K562 (cell line): Measurements from ENCODE around the gene FBLN2. TPM values are rescaled to one million over a fixed set of nuclear protein-coding genes. Genes with fewer than 3 reads are reported as not detected.

Experiments
- C11orf30 ChIP-seq: fragments of 450-650 bp; IDR thresholded peaks from 2 replicates; pipeline ENCODE4 v1.6.1; 2016; ENCODE audit warnings: low read depth, mild to moderate bottlenecking
- ESRRA ChIP-seq: fragments of 450-650 bp; IDR thresholded peaks from 2 replicates; pipeline ENCODE4 v1.6.1; 2014; ENCODE audit warnings: low read depth, mild to moderate bottlenecking, moderate library complexity, borderline replicate concordance
- NCOA6 ChIP-seq: fragments of 450-650 bp; IDR thresholded peaks from 2 replicates; pipeline ENCODE4 v1.6.1; 2017; ENCODE audit warnings: mild to moderate bottlenecking
- NFE2L1 ChIP-seq: fragments of 450-650 bp; IDR thresholded peaks from 2 replicates; pipeline ENCODE4 v1.6.1; 2016; ENCODE audit warnings: missing genetic modification characterization, low read depth, mild to moderate bottlenecking, missing compliant biosample characterization, moderate library complexity, borderline replicate concordance
- NFYB ChIP-seq: IDR thresholded peaks from 2 replicates; pipeline ENCODE4 v1.6.1; 2011; ENCODE audit warnings: mild to moderate bottlenecking, moderate library complexity; ENCODE audit not compliant: insufficient read length; ENCODE audit errors: extremely low read depth
- STAT5A ChIP-seq: IDR thresholded peaks from 2 replicates; pipeline ENCODE4 v1.6.1; 2012; ENCODE audit warnings: low read length, inconsistent platforms, borderline replicate concordance
- ZNF124 ChIP-seq: sonication (generic); formaldehyde crosslinking; IDR thresholded peaks from 2 replicates; pipeline ENCODE4 v1.8.1; 2022; ENCODE audit warnings: missing genetic modification reagents
- ZNF23 ChIP-seq: fragments of 250-450 bp; sonication (Bioruptor Pico); IDR thresholded peaks from 2 replicates; pipeline ENCODE4 v1.4.0; 2020; ENCODE audit warnings: mild to moderate bottlenecking
- ZNF431 ChIP-seq: sonication (generic); formaldehyde crosslinking; IDR thresholded peaks from 2 replicates; pipeline ENCODE4 v1.8.0; 2022; ENCODE audit warnings: mild to moderate bottlenecking, missing genetic modification reagents
- ZNF551 ChIP-seq: fragments of 250-450 bp; sonication (Bioruptor Pico); IDR thresholded peaks from 2 replicates; pipeline ENCODE4 v1.5.0; 2021; ENCODE audit warnings: mild to moderate bottlenecking, moderate library complexity
- polyA plus RNA-seq, 8 experiments: library from polyadenylated mRNA; depleted of rRNA in 4 of 8; stranded (reverse) in 5 of 8; unstranded in 3 of 8; fragments of >200 nt; fragmentation: Nextera tagmentation in 2 of 8; fragmentation: Illumina TruSeq in 1 of 8; extraction: Ambion mirVana in 2 of 8; extraction: Trizol in 1 of 8; gene quantifications; 2 replicates each; pipeline versions ENCODE4 v1.2.1 to v1.2.3, GENCODE V29; 2011 to 2014; ENCODE audit warnings: inconsistent platforms in 1 of 8, missing spikeins in 1 of 8
- total RNA-seq, 7 experiments: library from RNA; depleted of rRNA in 6 of 7; stranded (reverse); fragments of >200 nt in 6 of 7; fragmentation: Illumina TruSeq in 2 of 7; extraction: Trizol in 2 of 7; gene quantifications; 2 replicates each; pipeline versions ENCODE4 v1.2.1 to v1.2.3, GENCODE V29; 2011 to 2021; ENCODE audit warnings: low replicate concordance in 1 of 7
- TF ChIP-seq, protein P1 (sequence below): fragments of 250-450 bp; sonication (Bioruptor Pico); IDR thresholded peaks from 2 replicates; pipeline ENCODE4 v1.4.0; 2020; ENCODE audit warnings: mild to moderate bottlenecking, moderate library complexity
- TF ChIP-seq, protein P2 (sequence below): IDR thresholded peaks from 2 replicates; pipeline ENCODE4 v1.6.1; 2016; ENCODE audit warnings: missing genetic modification characterization, missing compliant biosample characterization
- TF ChIP-seq, protein P3 (sequence below): fragments of 450-650 bp; formaldehyde crosslinking; IDR thresholded peaks from 2 replicates; pipeline ENCODE4 v1.4.0; 2020; ENCODE audit warnings: mild to moderate bottlenecking, mixed read lengths
- TF ChIP-seq, protein P4 (sequence below): sonication (generic); formaldehyde crosslinking; IDR thresholded peaks from 2 replicates; pipeline ENCODE4 v1.8.0; 2023; ENCODE audit warnings: missing genetic modification reagents, mild to moderate bottlenecking, borderline replicate concordance

Gene FBLN2
- total and polyA plus RNA-seq, 9 of the 15 experiments (the other 6 are each of a cell fraction or from before 2014, with no cell fraction given) = 0.03 to 0.10 (median 0.04) TPM; not detected in 6

DNA sequence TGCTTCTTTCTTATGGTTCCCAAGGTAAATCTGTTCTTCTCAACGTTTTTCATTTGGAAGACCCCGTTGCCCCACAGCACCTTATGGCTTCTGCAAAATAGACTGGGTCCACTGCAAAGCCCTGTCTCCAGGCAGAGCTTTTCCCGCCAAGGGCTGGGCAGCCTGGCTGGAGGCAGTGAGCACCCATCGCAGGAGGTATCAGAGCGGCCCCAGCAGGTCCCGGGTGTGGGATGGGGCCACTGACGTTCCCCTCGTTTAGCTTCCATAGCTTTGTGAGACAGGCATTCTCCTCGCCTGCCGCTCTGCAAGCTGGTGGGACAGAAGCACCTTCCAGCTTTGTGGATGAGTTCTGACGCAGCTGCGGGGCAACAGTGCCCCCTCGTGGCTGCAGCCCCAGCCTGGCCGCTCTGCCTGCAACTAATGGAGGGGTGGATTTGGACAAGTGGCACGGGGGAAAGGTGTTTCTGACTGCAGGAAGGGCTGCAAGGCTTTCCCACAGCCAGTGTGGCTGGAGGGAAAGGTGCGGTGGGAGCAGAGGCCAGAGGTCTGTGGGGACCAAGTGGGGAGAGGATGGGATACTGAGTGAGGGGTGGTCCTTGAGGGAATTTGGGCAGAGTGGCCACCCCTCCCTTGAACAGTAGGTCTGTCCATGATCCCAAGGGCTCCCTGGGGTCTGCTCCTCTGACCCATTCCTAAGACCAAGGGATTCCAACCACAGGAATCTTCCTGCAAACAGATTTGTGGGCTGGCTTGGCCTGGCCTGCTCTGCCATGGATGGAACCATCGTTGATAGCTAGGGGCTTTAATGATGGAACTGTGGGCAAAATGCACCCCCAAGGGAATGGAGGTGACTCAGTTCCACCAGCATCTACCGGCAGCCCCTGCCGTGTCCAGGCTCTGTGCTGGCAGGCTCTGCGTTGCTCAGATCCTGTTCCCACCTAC is 99.4 kb downstream of the FBLN2 start (continued):
- TF ChIP-seq, protein P1, sequence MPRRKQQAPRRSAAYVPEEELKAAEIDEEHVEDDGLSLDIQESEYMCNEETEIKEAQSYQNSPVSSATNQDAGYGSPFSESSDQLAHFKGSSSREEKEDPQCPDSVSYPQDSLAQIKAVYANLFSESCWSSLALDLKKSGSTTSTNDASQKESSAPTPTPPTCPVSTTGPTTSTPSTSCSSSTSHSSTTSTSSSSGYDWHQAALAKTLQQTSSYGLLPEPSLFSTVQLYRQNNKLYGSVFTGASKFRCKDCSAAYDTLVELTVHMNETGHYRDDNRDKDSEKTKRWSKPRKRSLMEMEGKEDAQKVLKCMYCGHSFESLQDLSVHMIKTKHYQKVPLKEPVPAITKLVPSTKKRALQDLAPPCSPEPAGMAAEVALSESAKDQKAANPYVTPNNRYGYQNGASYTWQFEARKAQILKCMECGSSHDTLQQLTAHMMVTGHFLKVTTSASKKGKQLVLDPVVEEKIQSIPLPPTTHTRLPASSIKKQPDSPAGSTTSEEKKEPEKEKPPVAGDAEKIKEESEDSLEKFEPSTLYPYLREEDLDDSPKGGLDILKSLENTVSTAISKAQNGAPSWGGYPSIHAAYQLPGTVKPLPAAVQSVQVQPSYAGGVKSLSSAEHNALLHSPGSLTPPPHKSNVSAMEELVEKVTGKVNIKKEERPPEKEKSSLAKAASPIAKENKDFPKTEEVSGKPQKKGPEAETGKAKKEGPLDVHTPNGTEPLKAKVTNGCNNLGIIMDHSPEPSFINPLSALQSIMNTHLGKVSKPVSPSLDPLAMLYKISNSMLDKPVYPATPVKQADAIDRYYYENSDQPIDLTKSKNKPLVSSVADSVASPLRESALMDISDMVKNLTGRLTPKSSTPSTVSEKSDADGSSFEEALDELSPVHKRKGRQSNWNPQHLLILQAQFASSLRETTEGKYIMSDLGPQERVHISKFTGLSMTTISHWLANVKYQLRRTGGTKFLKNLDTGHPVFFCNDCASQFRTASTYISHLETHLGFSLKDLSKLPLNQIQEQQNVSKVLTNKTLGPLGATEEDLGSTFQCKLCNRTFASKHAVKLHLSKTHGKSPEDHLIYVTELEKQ (CRISPR knock-in tag) = no peak
- TF ChIP-seq C11orf30 = no peak
- TF ChIP-seq ZNF124 (CRISPR knock-in tag) = no peak
- TF ChIP-seq NFE2L1 (tag) = no peak
- peak; percentile 33; the same call in 1 of the 2 replicates for TF ChIP-seq ESRRA
- no peak for TF ChIP-seq ZNF551 (CRISPR knock-in tag)
- TF ChIP-seq NCOA6 = no peak
- TF ChIP-seq ZNF23 (CRISPR knock-in tag) = no peak
- no peak for TF ChIP-seq NFYB
- TF ChIP-seq, protein P2, sequence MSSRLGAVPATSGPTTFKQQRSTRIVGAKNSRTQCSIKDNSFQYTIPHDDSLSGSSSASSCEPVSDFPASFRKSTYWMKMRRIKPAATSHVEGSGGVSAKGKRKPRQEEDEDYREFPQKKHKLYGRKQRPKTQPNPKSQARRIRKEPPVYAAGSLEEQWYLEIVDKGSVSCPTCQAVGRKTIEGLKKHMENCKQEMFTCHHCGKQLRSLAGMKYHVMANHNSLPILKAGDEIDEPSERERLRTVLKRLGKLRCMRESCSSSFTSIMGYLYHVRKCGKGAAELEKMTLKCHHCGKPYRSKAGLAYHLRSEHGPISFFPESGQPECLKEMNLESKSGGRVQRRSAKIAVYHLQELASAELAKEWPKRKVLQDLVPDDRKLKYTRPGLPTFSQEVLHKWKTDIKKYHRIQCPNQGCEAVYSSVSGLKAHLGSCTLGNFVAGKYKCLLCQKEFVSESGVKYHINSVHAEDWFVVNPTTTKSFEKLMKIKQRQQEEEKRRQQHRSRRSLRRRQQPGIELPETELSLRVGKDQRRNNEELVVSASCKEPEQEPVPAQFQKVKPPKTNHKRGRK = no peak
- TF ChIP-seq ZNF431 (CRISPR knock-in tag) = no peak
- TF ChIP-seq, protein P3, sequence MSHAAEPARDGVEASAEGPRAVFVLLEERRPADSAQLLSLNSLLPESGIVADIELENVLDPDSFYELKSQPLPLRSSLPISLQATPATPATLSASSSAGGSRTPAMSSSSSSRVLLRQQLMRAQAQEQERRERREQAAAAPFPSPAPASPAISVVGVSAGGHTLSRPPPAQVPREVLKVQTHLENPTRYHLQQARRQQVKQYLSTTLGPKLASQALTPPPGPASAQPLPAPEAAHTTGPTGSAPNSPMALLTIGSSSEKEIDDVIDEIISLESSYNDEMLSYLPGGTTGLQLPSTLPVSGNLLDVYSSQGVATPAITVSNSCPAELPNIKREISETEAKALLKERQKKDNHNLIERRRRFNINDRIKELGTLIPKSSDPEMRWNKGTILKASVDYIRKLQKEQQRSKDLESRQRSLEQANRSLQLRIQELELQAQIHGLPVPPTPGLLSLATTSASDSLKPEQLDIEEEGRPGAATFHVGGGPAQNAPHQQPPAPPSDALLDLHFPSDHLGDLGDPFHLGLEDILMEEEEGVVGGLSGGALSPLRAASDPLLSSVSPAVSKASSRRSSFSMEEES (CRISPR knock-in tag) = no peak
- no peak for TF ChIP-seq STAT5A
- TF ChIP-seq, protein P4, sequence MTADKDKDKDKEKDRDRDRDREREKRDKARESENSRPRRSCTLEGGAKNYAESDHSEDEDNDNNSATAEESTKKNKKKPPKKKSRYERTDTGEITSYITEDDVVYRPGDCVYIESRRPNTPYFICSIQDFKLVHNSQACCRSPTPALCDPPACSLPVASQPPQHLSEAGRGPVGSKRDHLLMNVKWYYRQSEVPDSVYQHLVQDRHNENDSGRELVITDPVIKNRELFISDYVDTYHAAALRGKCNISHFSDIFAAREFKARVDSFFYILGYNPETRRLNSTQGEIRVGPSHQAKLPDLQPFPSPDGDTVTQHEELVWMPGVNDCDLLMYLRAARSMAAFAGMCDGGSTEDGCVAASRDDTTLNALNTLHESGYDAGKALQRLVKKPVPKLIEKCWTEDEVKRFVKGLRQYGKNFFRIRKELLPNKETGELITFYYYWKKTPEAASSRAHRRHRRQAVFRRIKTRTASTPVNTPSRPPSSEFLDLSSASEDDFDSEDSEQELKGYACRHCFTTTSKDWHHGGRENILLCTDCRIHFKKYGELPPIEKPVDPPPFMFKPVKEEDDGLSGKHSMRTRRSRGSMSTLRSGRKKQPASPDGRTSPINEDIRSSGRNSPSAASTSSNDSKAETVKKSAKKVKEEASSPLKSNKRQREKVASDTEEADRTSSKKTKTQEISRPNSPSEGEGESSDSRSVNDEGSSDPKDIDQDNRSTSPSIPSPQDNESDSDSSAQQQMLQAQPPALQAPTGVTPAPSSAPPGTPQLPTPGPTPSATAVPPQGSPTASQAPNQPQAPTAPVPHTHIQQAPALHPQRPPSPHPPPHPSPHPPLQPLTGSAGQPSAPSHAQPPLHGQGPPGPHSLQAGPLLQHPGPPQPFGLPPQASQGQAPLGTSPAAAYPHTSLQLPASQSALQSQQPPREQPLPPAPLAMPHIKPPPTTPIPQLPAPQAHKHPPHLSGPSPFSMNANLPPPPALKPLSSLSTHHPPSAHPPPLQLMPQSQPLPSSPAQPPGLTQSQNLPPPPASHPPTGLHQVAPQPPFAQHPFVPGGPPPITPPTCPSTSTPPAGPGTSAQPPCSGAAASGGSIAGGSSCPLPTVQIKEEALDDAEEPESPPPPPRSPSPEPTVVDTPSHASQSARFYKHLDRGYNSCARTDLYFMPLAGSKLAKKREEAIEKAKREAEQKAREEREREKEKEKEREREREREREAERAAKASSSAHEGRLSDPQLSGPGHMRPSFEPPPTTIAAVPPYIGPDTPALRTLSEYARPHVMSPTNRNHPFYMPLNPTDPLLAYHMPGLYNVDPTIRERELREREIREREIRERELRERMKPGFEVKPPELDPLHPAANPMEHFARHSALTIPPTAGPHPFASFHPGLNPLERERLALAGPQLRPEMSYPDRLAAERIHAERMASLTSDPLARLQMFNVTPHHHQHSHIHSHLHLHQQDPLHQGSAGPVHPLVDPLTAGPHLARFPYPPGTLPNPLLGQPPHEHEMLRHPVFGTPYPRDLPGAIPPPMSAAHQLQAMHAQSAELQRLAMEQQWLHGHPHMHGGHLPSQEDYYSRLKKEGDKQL (CRISPR knock-in tag) = peak; percentile 66; the same call in 1 of the 2 replicates
